AG04450 (cell line): ENCODE results near the gene ACP3. TPM values are rescaled to one million over a fixed set of nuclear protein-coding genes. Genes with fewer than 3 reads are reported as not detected.
"Not testable (repeated sequence)": the region's sequence is repeated elsewhere in the genome, so short reads cannot be mapped to it uniquely, and the experiment has no call there.

Experiments used
- CTCF ChIA-PET: fragments of 300-600, 350-600 bp; formaldehyde crosslinking; extraction: SDS; loops from one replicate; lab custom pipeline; 2022; ENCODE audit warnings: antibody characterized with exemption, inconsistent platforms; lab: Charles Lee
- POLR2A ChIA-PET: fragments of 350-600 bp; formaldehyde crosslinking; extraction: SDS; loops from one replicate; lab custom pipeline; 2021; ENCODE audit warnings: antibody characterized with exemption, inconsistent platforms; lab: Yijun Ruan, JAX
- DNase-seq: peaks from one replicate; pipeline ENCODE4 v3.0.0-alpha.2; 2011; ENCODE audit warnings: low read depth, low spot score
- H3K27ac ChIP-seq: one replicate; pipeline ENCODE4 v1.5.1; 2012; ENCODE audit warnings: low read depth, low read length, control low read depth
- H3K27me3 ChIP-seq: one replicate; pipeline ENCODE4 v1.6.0; 2012; ENCODE audit warnings: low read length; ENCODE audit not compliant: control insufficient read depth, insufficient read depth
- H3K4me3 ChIP-seq: 2 replicates; pipeline ENCODE4 v1.5.1; 2011; ENCODE audit warnings: mild to moderate bottlenecking, low read depth, low read length, control low read depth
- H3K9me3 ChIP-seq: 2 replicates; pipeline ENCODE4 v1.5.1; 2012; ENCODE audit warnings: low read length; ENCODE audit not compliant: control insufficient read depth, insufficient read depth
- polyA plus RNA-seq: library from polyadenylated mRNA; depleted of rRNA; stranded (reverse); fragments of >200 nt; gene quantifications from 2 replicates; pipeline ENCODE4 v1.2.3, GENCODE V29; 2011
- TF ChIP-seq, protein P1 (sequence below): IDR thresholded peaks from 2 replicates; pipeline ENCODE4 v1.5.1; 2011; ENCODE audit warnings: low read depth, low read length, control low read depth, inconsistent platforms

Gene ACP3
- polyA plus RNA-seq, 1 experiment: 0.71 TPM

DNA sequence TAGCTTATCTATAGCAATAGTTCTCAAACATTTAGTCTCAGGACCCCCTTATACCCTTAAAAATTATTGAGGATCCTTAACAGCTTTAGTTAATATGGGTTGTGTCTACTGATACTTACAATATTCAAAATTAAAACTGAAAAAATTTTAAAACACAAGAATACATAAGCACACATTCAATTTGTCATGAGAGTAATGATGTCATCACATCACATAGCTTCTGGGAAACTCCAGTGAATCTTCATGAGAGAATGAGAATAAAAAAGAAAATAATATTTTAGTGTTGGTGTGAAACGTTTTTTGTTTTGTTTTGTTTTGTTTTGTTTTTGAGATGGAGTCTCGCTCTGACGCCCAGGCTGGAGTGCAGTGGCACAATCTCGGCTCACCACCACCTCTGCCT lies 25.2 kb upstream of the ACP3 start:
- ChIA-PET CTCF (interaction anchor here (0.7 to 3.6 kb wide), 3 partner anchors 22 to 51 kb away, joined by 3 to 15 read pairs (median 4); no protein-coding TSS in a partner anchor), POLR2A (no interaction called here)
- DNase-seq: no peak
- H3K4me3 ChIP-seq: no peak overlapping the region
- no peak overlapping the region for H3K27ac ChIP-seq
- TF ChIP-seq, protein P1, sequence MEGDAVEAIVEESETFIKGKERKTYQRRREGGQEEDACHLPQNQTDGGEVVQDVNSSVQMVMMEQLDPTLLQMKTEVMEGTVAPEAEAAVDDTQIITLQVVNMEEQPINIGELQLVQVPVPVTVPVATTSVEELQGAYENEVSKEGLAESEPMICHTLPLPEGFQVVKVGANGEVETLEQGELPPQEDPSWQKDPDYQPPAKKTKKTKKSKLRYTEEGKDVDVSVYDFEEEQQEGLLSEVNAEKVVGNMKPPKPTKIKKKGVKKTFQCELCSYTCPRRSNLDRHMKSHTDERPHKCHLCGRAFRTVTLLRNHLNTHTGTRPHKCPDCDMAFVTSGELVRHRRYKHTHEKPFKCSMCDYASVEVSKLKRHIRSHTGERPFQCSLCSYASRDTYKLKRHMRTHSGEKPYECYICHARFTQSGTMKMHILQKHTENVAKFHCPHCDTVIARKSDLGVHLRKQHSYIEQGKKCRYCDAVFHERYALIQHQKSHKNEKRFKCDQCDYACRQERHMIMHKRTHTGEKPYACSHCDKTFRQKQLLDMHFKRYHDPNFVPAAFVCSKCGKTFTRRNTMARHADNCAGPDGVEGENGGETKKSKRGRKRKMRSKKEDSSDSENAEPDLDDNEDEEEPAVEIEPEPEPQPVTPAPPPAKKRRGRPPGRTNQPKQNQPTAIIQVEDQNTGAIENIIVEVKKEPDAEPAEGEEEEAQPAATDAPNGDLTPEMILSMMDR: no peak
- no peaks in the 10 kb centered on the region for H3K9me3 ChIP-seq
- no peaks in the 10 kb centered on the region for H3K27me3 ChIP-seq

DNA sequence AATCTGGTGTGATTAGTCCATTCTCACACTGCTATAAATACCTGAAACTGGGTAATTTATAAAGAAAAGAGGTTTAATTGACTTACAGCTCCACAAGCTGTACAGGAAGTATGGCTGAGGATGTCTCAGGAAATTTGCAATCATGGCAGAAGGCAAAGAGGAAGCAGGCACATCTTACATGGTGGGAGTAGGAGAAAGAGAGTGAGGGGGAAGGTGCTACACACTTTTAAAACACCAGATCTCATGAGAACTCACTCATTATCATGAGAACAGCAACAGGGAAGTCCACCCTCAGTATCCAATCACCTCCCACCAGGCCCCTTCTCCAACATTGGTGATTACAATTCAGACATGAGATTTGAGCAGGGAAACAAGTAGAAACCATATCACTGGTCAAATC lies 24.0 kb upstream of the ACP3 start:
- DNase-seq: no peak
- no peaks in the 10 kb centered on the region for H3K9me3 ChIP-seq
- no peaks in the 10 kb centered on the region for H3K27me3 ChIP-seq
- no peak overlapping the region for H3K27ac ChIP-seq
- CTCF ChIA-PET: no interaction called here
- TF ChIP-seq, protein P1: no peak
- H3K4me3 ChIP-seq: no peak overlapping the region
- POLR2A ChIA-PET: no interaction called here

DNA sequence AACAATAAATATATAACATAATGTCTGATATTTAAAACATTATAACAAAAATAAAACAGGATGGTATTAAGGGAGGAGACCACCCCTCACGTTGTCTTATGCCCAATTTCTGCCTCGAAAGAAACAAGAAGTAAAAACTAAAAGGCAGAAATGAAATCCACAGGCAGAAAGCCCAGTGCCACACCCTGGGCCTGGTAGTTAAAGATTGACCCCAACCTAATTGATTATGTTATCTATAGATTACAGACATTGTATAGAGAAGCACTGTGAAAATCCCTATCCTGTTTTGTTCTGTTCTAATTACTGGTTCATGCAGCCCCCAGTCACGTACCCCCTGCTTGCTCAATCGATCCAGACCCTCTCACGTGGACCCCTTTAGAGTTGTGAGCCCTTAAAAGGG lies 22.3 kb upstream of the ACP3 start:
- TF ChIP-seq, protein P1: no peak
- H3K9me3 ChIP-seq: no peaks in the 10 kb centered on the region
- no peaks in the 10 kb centered on the region for H3K27me3 ChIP-seq
- ChIA-PET CTCF (no interaction called here), POLR2A (no interaction called here)
- no peak overlapping the region for H3K4me3 ChIP-seq
- DNase-seq: no peak
- H3K27ac ChIP-seq: no peak overlapping the region

DNA sequence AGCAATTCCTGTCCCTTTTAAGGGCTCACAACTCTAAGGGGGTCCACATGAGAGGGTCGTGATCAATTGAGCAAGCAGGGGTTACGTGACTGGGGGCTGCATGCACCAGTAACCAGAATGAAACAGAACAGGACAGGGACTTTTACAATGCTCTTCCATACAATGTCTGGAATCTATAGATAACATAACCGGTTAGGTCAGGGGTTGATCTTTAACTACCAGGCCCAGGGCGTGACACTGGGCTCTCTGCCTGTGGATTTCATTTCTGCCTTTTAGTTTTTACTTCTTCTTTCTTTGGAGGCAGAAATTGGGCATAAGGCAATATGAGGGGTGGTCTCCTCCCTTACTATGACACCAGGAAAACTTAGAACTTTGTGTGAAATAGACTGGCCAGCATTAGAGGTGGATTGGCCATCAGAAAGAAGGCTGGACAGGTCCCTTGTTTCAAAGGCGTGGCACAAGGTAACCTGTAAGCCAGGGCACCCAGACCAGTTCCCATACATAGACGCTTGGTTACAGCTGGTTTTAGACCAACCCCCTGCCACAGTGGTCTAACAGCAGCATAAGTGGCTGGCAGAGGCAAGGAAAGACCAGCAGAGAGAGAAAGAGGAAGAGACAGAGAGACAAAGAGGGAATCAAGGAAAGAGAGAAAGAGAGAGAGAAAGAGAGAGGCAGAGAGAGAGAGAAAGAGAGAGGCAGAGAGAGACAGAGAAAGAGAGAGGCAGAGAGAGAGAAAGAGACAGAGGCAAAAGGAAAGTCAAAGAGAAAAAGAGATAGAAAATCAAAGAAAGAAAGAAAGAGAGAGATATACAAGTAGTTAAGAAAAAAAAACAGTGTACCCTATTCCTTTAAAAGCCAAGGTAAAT lies 13.6 kb upstream of the ACP3 start:
- H3K27me3 ChIP-seq, H3K4me3 ChIP-seq, H3K27ac ChIP-seq, DNase-seq, H3K9me3 ChIP-seq, CTCF ChIA-PET, POLR2A ChIA-PET: not testable (repeated sequence)

DNA sequence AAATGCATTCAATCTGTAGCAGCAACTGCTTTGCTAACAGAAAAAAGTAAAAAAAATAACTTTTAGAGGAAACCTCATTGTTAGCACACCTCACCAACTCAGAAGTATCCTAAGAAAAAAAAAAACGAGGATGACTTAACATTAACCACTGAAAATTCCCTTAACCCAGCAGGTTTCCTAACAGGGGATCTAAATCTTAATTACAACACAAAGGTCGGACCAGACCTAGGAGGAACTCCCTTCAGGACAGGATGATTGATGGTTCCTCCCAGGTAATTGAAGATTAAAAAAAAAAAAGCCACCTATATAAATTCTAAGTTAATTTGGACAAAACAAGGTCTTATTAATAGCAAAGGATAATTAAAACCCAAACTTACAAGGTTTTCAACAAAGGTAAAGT lies 12.9 kb upstream of the ACP3 start:
- POLR2A ChIA-PET, H3K27me3 ChIP-seq, H3K27ac ChIP-seq, DNase-seq, H3K4me3 ChIP-seq, CTCF ChIA-PET, H3K9me3 ChIP-seq: not testable (repeated sequence)

DNA sequence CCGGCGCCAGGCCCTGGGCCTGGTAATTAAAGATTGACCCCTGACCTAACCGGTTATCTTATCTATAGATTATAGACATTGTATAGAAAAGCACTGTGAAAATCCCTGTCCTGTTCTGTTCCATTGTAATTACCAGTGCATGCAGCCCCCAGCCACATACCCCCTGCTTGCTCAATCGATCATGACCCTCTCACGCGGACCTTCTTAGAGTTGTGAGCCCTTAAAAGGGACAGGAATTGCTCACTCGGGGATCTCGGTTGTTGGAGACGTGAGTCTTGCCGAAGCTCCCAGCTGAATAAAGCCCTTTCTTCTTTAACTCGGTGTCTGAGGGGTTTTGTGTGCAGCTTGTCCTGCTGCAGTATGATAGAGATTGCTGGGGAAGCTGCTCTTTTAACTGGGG lies 7.2 kb upstream of the ACP3 start:
- H3K4me3 ChIP-seq, H3K27ac ChIP-seq, H3K27me3 ChIP-seq, POLR2A ChIA-PET, DNase-seq, H3K9me3 ChIP-seq: not testable (repeated sequence)
- CTCF ChIA-PET: interaction anchor here (0.7 to 2.0 kb wide), 2 partner anchors 33 to 42 kb away, joined by 3 to 14 read pairs; no protein-coding TSS in a partner anchor
